ENCODE data around the gene RELT.

The RELT gene, protein sequence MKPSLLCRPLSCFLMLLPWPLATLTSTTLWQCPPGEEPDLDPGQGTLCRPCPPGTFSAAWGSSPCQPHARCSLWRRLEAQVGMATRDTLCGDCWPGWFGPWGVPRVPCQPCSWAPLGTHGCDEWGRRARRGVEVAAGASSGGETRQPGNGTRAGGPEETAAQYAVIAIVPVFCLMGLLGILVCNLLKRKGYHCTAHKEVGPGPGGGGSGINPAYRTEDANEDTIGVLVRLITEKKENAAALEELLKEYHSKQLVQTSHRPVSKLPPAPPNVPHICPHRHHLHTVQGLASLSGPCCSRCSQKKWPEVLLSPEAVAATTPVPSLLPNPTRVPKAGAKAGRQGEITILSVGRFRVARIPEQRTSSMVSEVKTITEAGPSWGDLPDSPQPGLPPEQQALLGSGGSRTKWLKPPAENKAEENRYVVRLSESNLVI

GRCh38 chr11:73376160-73376802 lies at the start of gene RELT:
Gene RELT, plus strand, starts transcription at chr11:73376399. Its CDS starts 12,738 bp downstream, at chr11:73389137.
- H3K27ac ChIP-seq (ENCODE audit: low read length) = no peak within 1 kb of the TSS
- no peaks in the 10 kb centered on the region for H3K9me3 ChIP-seq (ENCODE audit: insufficient read depth, low read depth, low read length)
- peaks cover 16% of the 10 kb centered on the region for H3K27me3 ChIP-seq (ENCODE audit: insufficient read depth, low read length)
- peak within 1 kb of the TSS; percentile 74 for H3K4me3 ChIP-seq (ENCODE audit: low read length)
- no peaks in the 10 kb centered on the region for H3K36me3 ChIP-seq (ENCODE audit: insufficient read depth, low read depth, low read length)
- H3K9ac ChIP-seq (ENCODE audit: low read depth, low read length) = peak within 1 kb of the TSS; percentile 59; the same call in 1 of the 2 replicates
- H3K4me1 ChIP-seq (ENCODE audit: insufficient read depth, low read length) = no peaks in the 10 kb centered on the region; the same call in 1 of the 2 replicates

DNA sequence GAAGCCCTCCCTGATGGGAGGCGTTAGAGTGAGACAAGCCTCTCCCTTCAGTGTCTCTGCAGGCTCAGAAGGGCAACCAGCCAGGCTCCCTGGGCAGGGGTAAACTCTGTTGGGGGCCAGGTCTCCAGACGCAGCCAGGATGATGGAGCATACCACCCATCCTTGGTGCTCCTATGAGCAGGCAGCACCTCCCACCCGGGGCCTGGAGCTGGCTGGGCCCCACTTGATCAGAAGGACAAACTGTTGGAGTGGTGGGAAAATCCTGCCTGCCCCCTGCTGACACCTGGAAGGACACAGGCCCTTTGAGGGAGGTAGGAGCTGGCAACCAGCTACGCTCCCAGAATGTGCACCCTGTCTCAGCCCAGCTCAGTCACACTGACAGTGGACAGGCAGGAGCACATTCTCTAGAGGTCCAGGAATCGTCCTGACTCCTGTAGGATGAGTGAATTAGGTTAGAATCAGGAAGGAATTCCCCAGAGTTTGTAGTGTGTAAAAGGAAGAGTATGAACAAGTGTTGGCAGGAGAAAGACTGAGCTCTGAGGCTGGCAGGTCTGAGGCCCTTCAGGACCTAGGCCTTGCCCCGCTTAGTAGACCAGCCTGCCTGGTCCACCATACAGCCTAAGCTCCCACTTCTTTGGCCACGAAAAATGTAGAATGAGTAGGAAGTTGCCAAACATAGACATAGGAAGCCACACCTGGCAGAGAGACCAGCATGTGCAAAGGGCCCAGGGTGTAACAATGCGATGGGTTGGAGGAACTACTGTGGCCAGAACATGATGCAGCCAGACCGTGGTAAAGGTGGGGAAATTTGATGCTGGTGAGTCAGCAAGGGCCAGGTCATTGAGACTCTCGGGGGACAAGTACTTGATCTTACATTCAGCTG lies 49.0 kb upstream of the RELT start:
- peaks cover 36% of the 10 kb centered on the region for H3K27me3 ChIP-seq (ENCODE audit: insufficient read depth, low read length)
- no peaks in the 10 kb centered on the region for H3K36me3 ChIP-seq (ENCODE audit: insufficient read depth, low read depth, low read length)
- no peak overlapping the region for H3K4me3 ChIP-seq (ENCODE audit: low read length)
- no peaks in the 10 kb centered on the region for H3K9me3 ChIP-seq (ENCODE audit: insufficient read depth, low read depth, low read length)
- H3K4me1 ChIP-seq (ENCODE audit: insufficient read depth, low read length) = peaks cover 29% of the 10 kb centered on the region
- no peak overlapping the region for H3K27ac ChIP-seq (ENCODE audit: low read length)
- no peak overlapping the region for H3K9ac ChIP-seq (ENCODE audit: low read depth, low read length)

DNA sequence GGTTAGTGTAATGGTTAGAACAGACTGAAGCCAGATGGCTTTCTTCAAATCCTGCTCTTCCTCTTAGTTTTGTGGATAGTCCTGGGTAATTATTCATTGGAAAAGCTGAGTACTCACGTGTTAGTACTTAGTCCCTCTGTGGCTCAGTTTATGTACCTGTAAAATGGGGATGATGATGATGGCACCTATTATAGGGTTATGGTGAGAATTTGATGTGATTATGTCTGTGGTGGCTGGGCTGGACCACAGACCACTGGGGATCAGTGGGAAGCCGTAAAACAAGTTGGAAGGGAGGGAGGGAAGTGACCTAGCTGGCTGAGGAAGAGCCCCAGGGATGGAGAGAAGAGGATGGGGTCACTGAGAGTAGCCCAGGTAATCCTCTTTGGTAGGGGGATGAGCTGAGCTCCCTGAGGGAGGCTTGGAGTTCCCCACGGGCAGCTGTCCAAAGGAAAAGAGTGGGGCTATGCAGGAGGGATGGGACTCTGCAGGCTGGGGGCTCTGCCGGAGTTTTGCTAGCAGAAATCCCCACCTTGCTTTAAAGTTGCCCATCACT lies 48.3 kb upstream of the RELT start:
- Histone ChIP-seq H3K4me3 (ENCODE audit: low read length) (no peak overlapping the region), H3K4me1 (ENCODE audit: insufficient read depth, low read length) (peaks cover 29% of the 10 kb centered on the region), H3K36me3 (ENCODE audit: insufficient read depth, low read depth, low read length) (no peaks in the 10 kb centered on the region), H3K27me3 (ENCODE audit: insufficient read depth, low read length) (peaks cover 36% of the 10 kb centered on the region), H3K9me3 (ENCODE audit: insufficient read depth, low read depth, low read length) (no peaks in the 10 kb centered on the region), H3K27ac (ENCODE audit: low read length) (no peak overlapping the region), H3K9ac (ENCODE audit: low read depth, low read length) (no peak overlapping the region)

GRCh38 chr11:73330569-73331093 lies 45.6 kb upstream of the RELT start:
- peaks cover 60% of the 10 kb centered on the region for H3K27me3 ChIP-seq (ENCODE audit: insufficient read depth, low read length)
- H3K9ac ChIP-seq (ENCODE audit: low read depth, low read length) = peak overlapping the region; percentile 16; the same call in 1 of the 2 replicates
- peaks cover 31% of the 10 kb centered on the region for H3K4me1 ChIP-seq (ENCODE audit: insufficient read depth, low read length)
- H3K27ac ChIP-seq (ENCODE audit: low read length) = no peak overlapping the region
- peak overlapping the region; percentile 46; the same call in 1 of the 2 replicates for H3K4me3 ChIP-seq (ENCODE audit: low read length)
- no peaks in the 10 kb centered on the region for H3K9me3 ChIP-seq (ENCODE audit: insufficient read depth, low read depth, low read length)
- no peaks in the 10 kb centered on the region for H3K36me3 ChIP-seq (ENCODE audit: insufficient read depth, low read depth, low read length)

- no peaks in the 10 kb centered on the region for H3K36me3 ChIP-seq (ENCODE audit: insufficient read depth, low read depth, low read length)
- no peak overlapping the region for H3K27ac ChIP-seq (ENCODE audit: low read length)
- H3K4me1 ChIP-seq (ENCODE audit: insufficient read depth, low read length) = peaks cover 31% of the 10 kb centered on the region
- peaks cover 67% of the 10 kb centered on the region for H3K27me3 ChIP-seq (ENCODE audit: insufficient read depth, low read length)
- peak overlapping the region; percentile 46; the same call in 1 of the 2 replicates for H3K4me3 ChIP-seq (ENCODE audit: low read length)
- peak overlapping the region; percentile 16; the same call in 1 of the 2 replicates for H3K9ac ChIP-seq (ENCODE audit: low read depth, low read length)
- no peaks in the 10 kb centered on the region for H3K9me3 ChIP-seq (ENCODE audit: insufficient read depth, low read depth, low read length)
Measured at GRCh38 chr11:73331138-73331916, 44.9 kb upstream of the RELT start.

DNA sequence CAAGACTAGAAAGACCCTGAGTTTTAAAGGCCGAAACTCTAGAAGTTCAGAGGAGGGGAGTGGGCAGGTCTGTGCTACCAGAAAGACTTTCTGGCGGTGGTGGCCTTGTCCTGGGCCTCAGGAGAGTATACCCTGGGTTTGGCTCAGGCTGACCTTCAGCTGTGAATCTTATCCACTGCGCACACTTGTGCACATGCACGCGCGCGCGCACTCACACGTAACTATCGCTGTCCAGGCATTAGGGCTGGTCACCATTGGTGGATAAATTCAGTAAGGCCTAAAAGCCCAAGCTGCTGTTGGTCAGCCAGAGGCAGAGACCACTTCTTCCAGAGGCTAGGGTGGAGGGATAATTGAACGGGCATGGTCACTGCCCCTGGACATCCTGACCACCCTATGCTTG lies 43.0 kb upstream of the RELT start:
- H3K9ac ChIP-seq (ENCODE audit: low read depth, low read length) = no peak overlapping the region
- H3K36me3 ChIP-seq (ENCODE audit: insufficient read depth, low read depth, low read length) = no peaks in the 10 kb centered on the region
- peaks cover 67% of the 10 kb centered on the region for H3K27me3 ChIP-seq (ENCODE audit: insufficient read depth, low read length)

DNA sequence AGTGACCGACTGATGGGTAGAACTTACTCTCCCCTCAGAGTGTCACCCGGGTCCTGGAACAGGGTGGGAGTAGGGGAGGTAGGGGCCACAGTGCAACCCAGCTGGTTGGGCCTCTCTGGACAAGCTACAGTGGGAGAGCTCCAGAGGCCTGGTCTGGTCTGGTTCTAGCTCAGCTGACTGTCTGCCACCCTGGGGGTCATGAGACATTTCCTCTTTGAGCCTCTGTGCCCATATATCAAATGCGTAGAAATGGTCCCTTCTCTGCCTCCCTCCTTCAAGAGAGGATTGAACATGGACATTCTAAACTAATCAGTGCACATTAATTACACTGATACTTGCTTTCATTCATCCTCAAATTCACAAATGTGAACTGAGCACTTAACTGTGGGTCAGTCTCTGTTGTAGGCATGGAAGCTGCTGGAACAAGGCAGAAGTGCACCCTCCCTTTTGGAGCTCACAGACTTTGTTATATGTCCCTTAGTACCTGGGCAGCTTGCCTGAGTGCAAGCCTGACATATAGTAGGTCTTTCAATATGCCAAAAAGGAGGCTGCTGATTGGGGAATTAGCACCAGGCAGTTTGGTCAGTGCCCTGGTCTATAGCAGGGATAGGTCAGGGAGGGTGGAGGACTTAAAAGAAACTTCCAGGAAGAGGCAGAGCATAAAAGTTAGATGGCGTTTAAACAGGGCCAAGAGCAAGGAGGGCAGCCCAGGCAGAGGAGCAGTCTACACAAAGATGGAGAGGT lies 42.4 kb upstream of the RELT start:
- H3K9ac ChIP-seq (ENCODE audit: low read depth, low read length) = no peak overlapping the region
- no peak overlapping the region for H3K4me3 ChIP-seq (ENCODE audit: low read length)
- no peak overlapping the region for H3K27ac ChIP-seq (ENCODE audit: low read length)

More for the DNA sequence above, 43.0 kb upstream of the RELT start:
- peaks cover 31% of the 10 kb centered on the region for H3K4me1 ChIP-seq (ENCODE audit: insufficient read depth, low read length)
- H3K9me3 ChIP-seq (ENCODE audit: insufficient read depth, low read depth, low read length) = no peaks in the 10 kb centered on the region
- no peak overlapping the region for H3K4me3 ChIP-seq (ENCODE audit: low read length)
- H3K27ac ChIP-seq (ENCODE audit: low read length) = no peak overlapping the region

DNA sequence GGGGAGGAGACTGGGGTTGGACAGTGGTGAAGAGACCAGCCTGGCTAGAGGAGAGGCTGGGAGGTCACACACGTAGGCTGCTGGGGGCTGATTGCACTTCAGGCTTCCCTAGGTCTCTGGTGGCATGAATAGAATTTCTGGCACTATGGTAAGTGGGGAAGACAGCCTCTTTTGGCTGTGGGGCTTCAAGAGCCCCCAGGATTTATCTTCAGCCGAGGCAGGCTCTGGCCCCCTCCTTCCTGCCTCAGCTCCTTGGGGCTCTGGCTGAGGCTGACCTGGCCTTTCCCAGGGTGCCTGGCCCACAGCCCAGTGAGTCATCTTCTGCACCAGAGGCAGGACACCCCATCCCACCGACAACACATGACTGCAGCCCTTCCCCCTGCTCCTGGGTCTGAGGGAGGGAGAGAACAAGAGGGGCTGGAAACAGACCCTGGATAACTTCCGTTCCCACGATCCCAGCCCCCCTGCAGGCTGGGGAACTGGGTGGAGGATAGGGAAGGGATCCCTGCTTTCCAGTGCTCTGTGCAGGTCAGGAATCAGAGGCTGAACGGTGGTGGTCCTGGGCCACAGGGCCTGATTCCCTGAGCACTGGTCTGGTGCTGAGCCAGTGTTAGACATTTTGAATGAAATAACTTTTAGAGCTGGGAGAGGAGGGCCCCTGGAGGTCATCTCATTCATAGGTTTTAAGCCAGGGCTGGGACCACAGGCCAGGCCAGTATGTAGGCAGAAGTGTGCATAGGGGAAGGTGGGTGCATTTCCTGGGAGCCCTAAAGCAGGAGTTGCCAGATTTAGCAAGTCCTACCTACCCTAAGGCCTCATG lies 41.6 kb upstream of the RELT start:
- peaks cover 31% of the 10 kb centered on the region for H3K4me1 ChIP-seq (ENCODE audit: insufficient read depth, low read length)
- no peak overlapping the region for H3K27ac ChIP-seq (ENCODE audit: low read length)
- no peak overlapping the region for H3K4me3 ChIP-seq (ENCODE audit: low read length)
- H3K9me3 ChIP-seq (ENCODE audit: insufficient read depth, low read depth, low read length) = no peaks in the 10 kb centered on the region
- H3K27me3 ChIP-seq (ENCODE audit: insufficient read depth, low read length) = peaks cover 65% of the 10 kb centered on the region
- H3K36me3 ChIP-seq (ENCODE audit: insufficient read depth, low read depth, low read length) = no peaks in the 10 kb centered on the region
- no peak overlapping the region for H3K9ac ChIP-seq (ENCODE audit: low read depth, low read length)

More for the DNA sequence above, 42.4 kb upstream of the RELT start:
- Histone ChIP-seq H3K36me3 (ENCODE audit: insufficient read depth, low read depth, low read length) (no peaks in the 10 kb centered on the region), H3K4me1 (ENCODE audit: insufficient read depth, low read length) (peaks cover 31% of the 10 kb centered on the region), H3K9me3 (ENCODE audit: insufficient read depth, low read depth, low read length) (no peaks in the 10 kb centered on the region), H3K27me3 (ENCODE audit: insufficient read depth, low read length) (peaks cover 67% of the 10 kb centered on the region)

DNA sequence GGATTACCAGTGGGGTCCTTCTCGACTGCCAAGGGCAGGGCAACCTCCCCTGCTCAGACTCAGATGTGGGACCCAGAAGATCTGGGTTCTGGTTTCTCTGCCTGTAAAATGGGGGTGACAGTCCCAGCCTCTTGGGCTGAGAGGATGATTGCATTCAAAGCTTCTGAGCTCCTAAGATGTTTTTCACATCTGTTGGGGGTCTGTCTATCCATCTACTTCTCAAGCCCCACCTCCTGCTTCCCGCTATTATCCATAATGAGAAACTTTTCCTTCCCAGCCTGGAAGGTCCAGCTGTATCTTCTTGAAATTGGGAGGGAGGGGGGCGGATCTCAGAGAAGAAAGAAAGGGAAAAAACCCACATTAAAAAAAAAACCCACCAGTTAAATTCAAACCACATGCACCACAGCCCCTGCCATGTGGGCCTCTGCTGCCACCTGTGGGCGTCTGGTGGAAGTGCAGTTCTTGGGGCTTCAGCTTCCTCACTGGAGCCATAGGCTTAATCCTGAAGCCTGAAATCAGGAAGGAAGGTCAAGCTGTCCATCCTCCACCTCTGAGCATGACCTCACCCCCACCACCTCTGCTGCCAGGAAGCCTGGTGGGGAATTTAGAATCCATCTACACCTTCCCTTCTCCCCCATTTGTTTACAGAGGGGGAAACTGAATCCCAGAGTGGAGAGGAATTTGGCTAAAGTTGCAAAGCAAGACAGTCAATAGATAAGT lies 40.8 kb upstream of the RELT start:
- no peak overlapping the region for H3K4me3 ChIP-seq (ENCODE audit: low read length)
- no peak overlapping the region for H3K27ac ChIP-seq (ENCODE audit: low read length)
- H3K9me3 ChIP-seq (ENCODE audit: insufficient read depth, low read depth, low read length) = no peaks in the 10 kb centered on the region
- peaks cover 31% of the 10 kb centered on the region for H3K4me1 ChIP-seq (ENCODE audit: insufficient read depth, low read length)
- no peaks in the 10 kb centered on the region for H3K36me3 ChIP-seq (ENCODE audit: insufficient read depth, low read depth, low read length)
- no peak overlapping the region for H3K9ac ChIP-seq (ENCODE audit: low read depth, low read length)
- H3K27me3 ChIP-seq (ENCODE audit: insufficient read depth, low read length) = peaks cover 59% of the 10 kb centered on the region
